HepG2 (cell line): ENCODE measurements around the gene MICA. TPM values are rescaled to one million over a fixed set of nuclear protein-coding genes. Genes with fewer than 3 reads are reported as not detected.

ENCODE experiments used
- ARNT ChIP-seq: fragments of 450-650 bp; IDR thresholded peaks from 2 replicates; pipeline ENCODE4 v1.6.1; 2017
- CEBPG ChIP-seq: IDR thresholded peaks from 2 replicates; pipeline ENCODE4 v1.6.1; 2016
- GATAD1 ChIP-seq: IDR thresholded peaks from 2 replicates; pipeline ENCODE4 v1.6.1; 2016; ENCODE audit warnings: missing genetic modification reagents, missing compliant biosample characterization
- HOXA7 ChIP-seq: sonication (generic); formaldehyde crosslinking; IDR thresholded peaks from 2 replicates; pipeline ENCODE4 v1.8.1; 2022; ENCODE audit warnings: mild to moderate bottlenecking, missing genetic modification reagents, moderate library complexity
- MLX ChIP-seq: IDR thresholded peaks from 2 replicates; pipeline ENCODE4 v1.6.1; 2016
- RERE ChIP-seq: IDR thresholded peaks from 2 replicates; pipeline ENCODE4 v1.6.1; 2016; ENCODE audit warnings: low read depth, missing genetic modification reagents, missing compliant biosample characterization
- REST ChIP-seq, 2 experiments: IDR thresholded peaks; 2 replicates each; pipeline ENCODE4 v1.6.1; 2011 to 2012; ENCODE audit warnings: low read length in 2 of 2, borderline replicate concordance in 1 of 2, low read depth in 1 of 2, mild to moderate bottlenecking in 1 of 2, moderate library complexity in 1 of 2
- REXO4 ChIP-seq: sonication (generic); formaldehyde crosslinking; IDR thresholded peaks from 2 replicates; pipeline ENCODE4 v1.8.0; 2022; ENCODE audit warnings: missing genetic modification reagents, mild to moderate bottlenecking, borderline replicate concordance
- SKI ChIP-seq: fragments of 450-650 bp; IDR thresholded peaks from one replicate; pipeline ENCODE4 v1.6.1; 2018; ENCODE audit warnings: mild to moderate bottlenecking; ENCODE audit not compliant: partially characterized antibody
- SRSF1 ChIP-seq: fragments of 200-400 bp; formaldehyde crosslinking; optimal IDR thresholded peaks from 2 replicates; pipeline ENCODE3; 2017; ENCODE audit warnings: mild to moderate bottlenecking, low read depth, low read length, moderate library complexity
- ZNF280D ChIP-seq: sonication (generic); formaldehyde crosslinking; IDR thresholded peaks from 2 replicates; pipeline ENCODE4 v1.5.1; 2020; ENCODE audit warnings: mild to moderate bottlenecking, missing genetic modification reagents
- ZNF296 ChIP-seq: sonication (generic); formaldehyde crosslinking; conservative IDR thresholded peaks from 2 replicates; pipeline ENCODE4 v1.5.0; 2020; ENCODE audit warnings: mild to moderate bottlenecking, missing genetic modification reagents
- ZNF616 ChIP-seq: sonication (generic); formaldehyde crosslinking; IDR thresholded peaks from 2 replicates; pipeline ENCODE4 v1.5.0; 2020; ENCODE audit warnings: low read depth, mild to moderate bottlenecking, missing genetic modification reagents
- ZNF777 ChIP-seq: sonication (generic); formaldehyde crosslinking; IDR thresholded peaks from 2 replicates; pipeline ENCODE4 v1.4.0; 2020; ENCODE audit warnings: missing genetic modification reagents
- ZNF850 ChIP-seq: sonication (generic); formaldehyde crosslinking; conservative IDR thresholded peaks from 2 replicates; pipeline ENCODE4 v1.9.0; 2021; ENCODE audit warnings: mild to moderate bottlenecking, missing genetic modification reagents
- ZNF891 ChIP-seq: sonication (generic); formaldehyde crosslinking; IDR thresholded peaks from 2 replicates; pipeline ENCODE4 v1.5.0; 2020; ENCODE audit warnings: mild to moderate bottlenecking, missing genetic modification reagents
- polyA plus RNA-seq, 8 experiments: library from polyadenylated mRNA; depleted of rRNA in 3 of 8; stranded (reverse) in 7 of 8; unstranded in 1 of 8; fragments of >200 nt; fragmentation: Illumina TruSeq in 4 of 8; extraction: Trizol in 4 of 8; gene quantifications; 2 replicates each; pipeline versions ENCODE4 v1.2.1 to v1.2.3, GENCODE V29; 2011 to 2016; ENCODE audit warnings: low read depth in 4 of 8, missing spikeins in 1 of 8, mixed read lengths in 1 of 8; ENCODE audit not compliant: insufficient read depth in 1 of 8
- total RNA-seq, 5 experiments: library from RNA; depleted of rRNA; stranded (reverse); fragments of >200 nt; fragmentation: Illumina TruSeq; extraction: Trizol; gene quantifications; 2 replicates each; pipeline ENCODE4 v1.2.3, GENCODE V29; 2016; ENCODE audit warnings: low read depth in 1 of 5

MICA gene
- total and polyA plus RNA-seq, 2 of the 13 experiments (the other 11 are each of a cell fraction or from before 2014, with no cell fraction given): 21.6 to 38.1 TPM

GRCh38 chr6:31403283-31404060, at the start of gene MICA (continued):
- TF ChIP-seq RERE: no peak
- no peak; the same call in none of the 2 replicates for TF ChIP-seq ZNF616 (CRISPR knock-in tag)
- TF ChIP-seq ARNT: no peak
- no peak; a peak in 1 of 4 replicates for TF ChIP-seq REST (IDR thresholded peaks at IDR 0.05; ENCODE audit: borderline replicate concordance in 1 of 2, low read depth in 1 of 2, low read length in 2 of 2)
- no peak; the same call in 1 of the 2 replicates for TF ChIP-seq REXO4 (CRISPR knock-in tag)
- TF ChIP-seq GATAD1: peak; percentile 62; the same call in 1 of the 2 replicates
- TF ChIP-seq ZNF891: peak; percentile 92
- TF ChIP-seq ZNF296: no peak
- TF ChIP-seq SRSF1: peak; percentile 82
- no peak for TF ChIP-seq SKI
- peak; percentile 87; the same call in 1 of the 2 replicates for TF ChIP-seq HOXA7 (CRISPR knock-in tag)
- peak; percentile 93 for TF ChIP-seq ZNF280D (CRISPR knock-in tag)
- TF ChIP-seq ZNF850: no peak
- peak; percentile 47; the same call in 1 of the 2 replicates for TF ChIP-seq MLX (CRISPR knock-in tag)
- TF ChIP-seq CEBPG (CRISPR knock-in tag): no peak
- TF ChIP-seq ZNF777 (CRISPR knock-in tag): peak; percentile 94
